T-helper 22 cell (primary cell): ENCODE results near the gene NT5DC1.

ENCODE experiments used
- DNase-seq: peaks from one replicate; pipeline ENCODE4 v3.0.0-alpha.2; 2020; ENCODE audit warnings: low read depth

Gene NT5DC1

GRCh38 chr6:116139917-116140316 is 39.3 kb downstream of the NT5DC1 start:
- DNase-seq, result no peak

GRCh38 chr6:116144605-116145004 is 44.0 kb downstream of the NT5DC1 start:
- no peak for DNase-seq

DNA sequence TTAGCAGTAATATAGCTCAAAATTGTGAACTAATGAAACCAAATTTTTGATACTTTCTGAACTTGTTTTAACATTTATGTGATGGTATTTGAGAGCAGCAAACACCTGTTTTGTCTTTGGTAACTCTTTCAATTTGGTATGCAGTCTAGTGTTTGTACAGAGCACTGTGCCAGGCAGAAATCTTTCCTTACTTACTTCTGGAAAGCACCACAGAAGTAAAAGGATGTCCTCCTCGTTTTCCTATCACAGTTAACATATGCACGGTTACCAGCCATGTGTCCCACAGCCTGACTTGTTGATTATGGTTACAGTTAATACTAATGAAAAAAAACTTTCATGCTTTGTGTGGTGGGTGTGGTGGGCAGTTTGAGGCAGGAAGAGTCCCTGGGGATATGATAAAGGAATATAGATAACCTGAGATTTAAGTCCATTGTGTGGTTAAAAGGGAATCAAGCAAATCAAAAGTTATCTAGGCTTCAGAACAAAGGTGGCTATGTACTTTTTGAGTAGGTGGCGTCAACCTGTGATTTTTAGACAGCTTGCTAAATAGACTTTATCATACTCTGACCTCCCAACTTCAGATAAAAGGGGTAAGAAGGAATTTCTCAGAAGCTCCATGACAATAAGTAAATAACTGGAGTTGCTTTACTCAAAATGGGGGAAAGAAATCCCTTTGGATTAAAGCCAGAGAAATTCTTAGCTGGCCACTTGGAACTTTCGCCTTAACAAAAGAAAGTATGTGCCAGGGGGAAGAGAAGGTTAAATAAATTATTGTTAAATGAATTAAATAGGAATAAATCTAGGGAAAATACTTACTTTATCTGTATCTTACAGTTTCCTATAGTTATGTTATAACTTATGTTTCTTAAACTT is 45.4 kb downstream of the NT5DC1 start:
- no peak for DNase-seq

- DNase-seq, result no peak
Observed at GRCh38 chr6:116152620-116153019, 52.0 kb downstream of the NT5DC1 start.

- DNase-seq, result no peak
Observed at GRCh38 chr6:116154887-116155286, 54.2 kb downstream of the NT5DC1 start.

DNA sequence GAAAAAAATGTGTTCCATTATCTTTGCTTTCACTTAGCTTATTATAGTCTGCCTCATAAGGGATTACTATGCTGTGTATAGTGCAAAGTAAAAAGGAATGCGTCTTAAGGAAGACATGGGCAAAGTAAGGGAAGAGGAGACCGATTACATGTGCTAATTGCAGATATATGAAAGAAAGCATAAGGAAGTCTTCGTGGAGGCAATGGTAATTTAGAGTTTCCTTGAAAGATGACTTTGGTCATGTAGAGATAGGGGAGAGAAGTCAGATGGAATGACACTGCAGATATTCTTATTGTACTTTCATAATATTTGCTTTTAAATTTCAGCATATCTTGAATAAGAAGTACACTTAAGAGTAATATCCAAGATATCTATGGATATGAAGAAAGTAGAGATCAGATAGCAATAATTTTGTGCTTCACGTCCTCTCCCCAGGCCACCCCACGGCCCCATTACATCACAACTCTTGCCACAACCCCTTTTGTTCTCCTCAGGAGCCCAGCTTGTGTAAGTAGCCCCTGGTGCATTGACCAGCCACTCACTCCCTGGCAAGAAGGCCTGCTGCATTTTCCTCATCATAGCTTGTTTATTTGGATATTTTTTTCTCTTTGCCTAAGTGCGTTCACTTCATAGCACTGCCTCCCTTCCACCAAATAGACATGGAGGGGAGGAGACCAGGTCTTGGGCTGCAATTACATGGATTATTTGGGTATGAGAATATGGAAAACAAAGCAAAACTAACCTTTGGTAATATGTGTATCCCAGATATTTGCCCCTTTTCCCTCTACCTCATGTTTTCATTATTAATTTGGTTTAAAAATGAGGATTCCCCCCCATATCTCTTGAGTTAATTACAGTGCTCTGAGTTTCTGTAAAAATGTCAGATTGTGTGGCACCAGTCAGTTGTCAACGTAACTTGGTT is 56.0 kb downstream of the NT5DC1 start:
- no peak for DNase-seq

DNA sequence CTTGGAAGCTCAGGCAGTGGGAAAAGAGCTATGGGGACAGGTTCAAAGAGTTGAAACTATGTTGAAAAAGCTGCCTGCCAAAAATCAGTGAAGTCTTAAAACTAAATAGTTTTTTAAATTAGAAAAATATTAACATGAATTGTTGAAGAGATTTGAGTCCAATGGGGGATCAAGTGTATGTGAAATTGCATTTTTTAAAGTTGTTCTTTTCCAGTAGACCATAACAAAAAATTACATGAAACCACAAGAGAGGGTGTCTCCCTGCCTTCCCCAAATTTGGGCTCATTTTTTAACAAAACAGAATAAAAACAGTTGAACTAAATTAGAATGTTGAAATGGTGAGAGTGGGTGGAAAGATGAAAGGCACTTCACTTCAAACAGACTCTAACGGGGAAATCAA is 56.7 kb downstream of the NT5DC1 start:
- DNase-seq, result no peak

DNA sequence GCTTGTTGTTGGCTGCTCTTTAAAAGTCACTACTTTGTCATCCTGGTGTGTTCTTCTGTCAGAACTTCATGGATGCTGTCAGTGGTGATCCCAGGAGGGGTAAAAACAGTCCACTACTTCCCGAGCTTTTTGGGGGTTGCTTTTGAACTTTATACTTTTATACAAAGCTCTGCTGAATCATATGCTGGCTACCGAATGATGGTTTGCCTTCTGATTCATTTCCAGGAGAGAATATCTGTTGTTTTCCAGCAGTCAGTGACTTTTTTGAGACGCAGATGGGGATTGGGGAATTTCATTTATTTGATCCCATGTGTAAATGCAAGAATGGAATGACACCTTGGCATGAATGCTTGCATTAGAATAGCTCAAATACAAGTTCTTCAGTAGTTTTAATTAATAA is 58.0 kb downstream of the NT5DC1 start:
- DNase-seq, result no peak

GRCh38 chr6:116159782-116160524 is 59.3 kb downstream of the NT5DC1 start:
- no peak for DNase-seq

DNA sequence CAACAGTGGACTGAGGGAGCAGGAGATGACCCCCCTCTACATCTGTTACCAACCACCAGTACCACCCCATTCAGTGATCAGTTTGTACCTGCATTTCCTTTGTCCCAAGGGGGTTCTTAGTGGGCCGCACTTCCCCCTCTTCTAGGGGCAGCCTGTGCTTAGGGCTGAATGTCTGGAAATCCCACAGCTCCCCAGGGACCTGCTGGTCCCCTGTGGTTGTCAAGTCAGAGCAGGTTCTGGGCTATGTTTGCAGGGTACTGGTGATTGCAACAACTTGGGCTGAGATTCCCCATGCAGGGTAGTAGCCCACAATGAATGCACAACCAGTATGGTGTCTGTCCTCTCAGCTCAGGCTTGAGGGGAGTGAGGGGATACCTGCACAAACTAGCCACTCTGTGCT is 64.9 kb downstream of the NT5DC1 start:
- DNase-seq, result no peak

- no peak for DNase-seq
Observed at GRCh38 chr6:116166369-116166768, 65.7 kb downstream of the NT5DC1 start.

GRCh38 chr6:116168148-116168547 is 67.5 kb downstream of the NT5DC1 start:
- DNase-seq, result no peak

GRCh38 chr6:116169880-116170279 is 69.2 kb downstream of the NT5DC1 start:
- DNase-seq, result no peak

DNA sequence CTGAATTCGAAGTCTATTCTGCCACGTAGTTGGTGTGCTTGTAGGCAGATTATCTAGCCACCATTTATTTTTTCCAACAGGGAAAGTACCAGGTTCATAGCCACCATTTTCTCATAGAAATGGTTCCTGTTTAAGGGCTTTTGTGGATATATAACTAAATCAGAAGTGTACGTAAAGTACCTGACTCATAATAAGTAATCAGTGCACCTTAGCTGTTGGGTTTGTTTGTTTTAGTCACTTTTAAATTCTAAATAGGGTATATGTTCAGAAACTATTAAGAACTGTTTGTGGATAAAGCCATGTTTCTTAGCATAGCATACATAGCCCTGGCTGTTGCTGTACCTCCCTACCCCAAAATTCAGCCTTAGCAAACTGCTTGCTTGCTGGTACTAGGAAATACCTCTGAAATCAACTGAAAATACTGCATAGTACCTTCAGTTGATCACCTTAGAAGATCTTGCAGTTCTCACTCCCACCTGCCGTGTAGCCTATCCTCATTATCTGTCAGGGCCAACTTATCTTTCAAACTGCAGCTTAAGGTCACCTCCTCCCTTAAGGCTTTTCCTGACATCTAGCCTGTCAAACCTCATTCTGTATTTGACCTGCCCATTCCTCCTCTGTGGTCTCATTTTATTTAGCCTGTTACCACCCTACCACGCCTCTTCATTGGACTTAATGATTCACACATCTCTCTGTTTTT is 69.9 kb downstream of the NT5DC1 start:
- DNase-seq, result no peak

GRCh38 chr6:116173928-116174327 is 73.3 kb downstream of the NT5DC1 start:
- DNase-seq, result no peak

GRCh38 chr6:116175344-116175743 is 74.7 kb downstream of the NT5DC1 start:
- DNase-seq, result no peak

- no peak for DNase-seq
Observed at GRCh38 chr6:116176596-116176995, 75.9 kb downstream of the NT5DC1 start.

GRCh38 chr6:116180375-116180774 is 79.7 kb downstream of the NT5DC1 start:
- DNase-seq, result no peak

DNA sequence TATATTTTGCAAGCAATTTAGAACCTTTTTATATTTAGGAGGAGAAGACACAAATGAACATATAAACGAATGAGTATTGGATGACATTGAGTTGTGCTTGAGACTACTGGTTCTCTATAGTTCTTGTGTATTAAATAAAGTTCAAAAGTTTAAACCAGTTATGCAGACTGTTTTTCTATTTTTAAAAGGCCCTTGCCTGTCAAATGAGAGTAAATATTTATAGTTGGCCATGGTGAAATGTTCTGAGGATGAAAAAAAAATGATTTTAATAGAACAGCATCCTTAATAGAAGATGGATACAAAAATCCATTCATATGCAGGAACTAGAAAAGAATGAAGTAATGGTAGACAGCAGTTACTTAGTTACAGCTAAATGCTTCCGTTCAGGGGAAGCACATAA is 88.8 kb downstream of the NT5DC1 start:
- no peak for DNase-seq

DNA sequence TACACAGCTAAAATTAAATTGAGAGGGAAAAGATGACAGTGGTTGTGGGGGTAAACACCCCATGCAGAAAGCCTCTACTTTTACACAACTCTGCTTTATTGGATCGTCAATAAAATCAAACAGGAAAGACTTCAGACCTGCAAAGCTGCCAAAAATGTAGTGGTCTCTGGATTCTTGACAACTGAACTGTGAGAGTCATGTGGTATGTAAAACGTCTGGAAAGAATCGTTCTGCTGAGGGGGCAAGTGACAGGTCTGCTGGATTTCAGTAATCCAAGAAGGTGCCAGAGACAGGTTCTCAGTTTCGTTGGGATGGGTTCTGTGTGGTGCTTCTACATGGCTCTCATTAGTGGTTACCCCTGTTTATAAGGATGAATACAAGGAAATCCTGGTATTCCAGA is 89.9 kb downstream of the NT5DC1 start:
- no peak for DNase-seq

DNA sequence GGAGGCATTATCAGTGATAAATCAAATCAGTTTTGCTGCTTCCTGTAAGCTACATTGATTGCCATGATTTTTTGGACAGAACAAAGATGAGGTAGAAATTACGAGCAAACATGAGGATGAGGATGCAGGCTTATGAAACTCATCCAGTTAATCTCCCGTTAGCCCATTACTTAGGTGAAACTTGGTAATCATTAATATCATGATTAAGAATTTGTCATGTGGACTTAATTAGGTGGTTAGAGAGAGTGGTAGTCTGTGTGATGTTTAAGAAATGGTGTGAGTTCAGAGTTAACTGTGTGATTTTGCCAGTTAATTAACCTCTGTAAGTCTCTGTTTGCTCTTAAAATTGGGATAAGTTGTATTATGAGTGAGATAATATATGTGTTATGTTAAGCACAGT is 91.2 kb downstream of the NT5DC1 start:
- DNase-seq, result no peak

GRCh38 chr6:116192786-116193185 is 92.1 kb downstream of the NT5DC1 start:
- no peak for DNase-seq
